ENCODE results near the gene PRSS12. TPM values are rescaled to one million over a fixed set of nuclear protein-coding genes. Genes with fewer than 3 reads are reported as not detected.

PRSS12 gene
- total RNA-seq, 4 donors from 2014 or later = 0.19 to 0.44 (median 0.28) TPM

DNA sequence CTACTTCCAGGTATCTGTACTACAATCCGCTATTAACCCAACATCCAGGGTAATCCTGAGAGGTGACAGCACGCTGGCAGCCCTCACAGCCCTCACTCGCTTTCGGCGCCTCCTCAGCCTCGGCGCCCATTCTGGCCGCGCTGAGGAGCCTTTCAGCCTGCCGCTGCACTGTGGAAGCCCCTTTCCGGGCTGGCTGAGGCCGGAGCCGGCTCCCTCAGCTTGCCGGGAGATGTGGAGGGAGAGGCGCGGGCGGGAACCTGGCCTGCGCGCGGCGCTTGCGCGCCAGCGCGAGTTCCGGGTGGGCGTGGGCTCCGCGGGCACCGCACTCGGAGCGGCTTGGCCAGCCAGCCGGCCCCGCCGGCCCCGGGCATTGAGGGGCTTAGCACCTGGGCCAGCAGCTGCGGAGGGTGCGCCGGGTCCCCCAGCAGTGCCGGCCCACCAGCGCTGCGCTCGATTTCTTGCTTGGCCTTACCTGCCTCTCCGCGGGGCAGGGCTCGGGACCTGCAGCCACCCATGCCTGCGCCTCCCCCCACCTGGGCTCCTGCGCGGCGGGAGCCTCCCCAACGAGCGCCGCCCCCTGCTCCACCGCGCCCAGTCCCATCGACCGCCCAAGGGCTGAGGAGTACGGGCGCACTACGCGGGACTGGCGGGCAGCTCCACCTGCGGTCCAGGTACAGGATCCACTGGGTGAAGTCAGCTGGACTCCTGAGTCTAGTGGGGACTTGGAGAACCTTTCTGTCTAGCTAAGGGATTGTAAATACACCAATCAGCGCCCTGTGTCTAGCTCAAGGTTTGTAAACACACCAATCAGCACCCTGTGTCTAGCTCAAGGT, 87.3 kb downstream of the PRSS12 start:
- no peak for ATAC-seq (ENCODE audit: low FRiP score)
- no peak for DNase-seq (ENCODE audit: low spot score)
- TF ChIP-seq, protein P1, sequence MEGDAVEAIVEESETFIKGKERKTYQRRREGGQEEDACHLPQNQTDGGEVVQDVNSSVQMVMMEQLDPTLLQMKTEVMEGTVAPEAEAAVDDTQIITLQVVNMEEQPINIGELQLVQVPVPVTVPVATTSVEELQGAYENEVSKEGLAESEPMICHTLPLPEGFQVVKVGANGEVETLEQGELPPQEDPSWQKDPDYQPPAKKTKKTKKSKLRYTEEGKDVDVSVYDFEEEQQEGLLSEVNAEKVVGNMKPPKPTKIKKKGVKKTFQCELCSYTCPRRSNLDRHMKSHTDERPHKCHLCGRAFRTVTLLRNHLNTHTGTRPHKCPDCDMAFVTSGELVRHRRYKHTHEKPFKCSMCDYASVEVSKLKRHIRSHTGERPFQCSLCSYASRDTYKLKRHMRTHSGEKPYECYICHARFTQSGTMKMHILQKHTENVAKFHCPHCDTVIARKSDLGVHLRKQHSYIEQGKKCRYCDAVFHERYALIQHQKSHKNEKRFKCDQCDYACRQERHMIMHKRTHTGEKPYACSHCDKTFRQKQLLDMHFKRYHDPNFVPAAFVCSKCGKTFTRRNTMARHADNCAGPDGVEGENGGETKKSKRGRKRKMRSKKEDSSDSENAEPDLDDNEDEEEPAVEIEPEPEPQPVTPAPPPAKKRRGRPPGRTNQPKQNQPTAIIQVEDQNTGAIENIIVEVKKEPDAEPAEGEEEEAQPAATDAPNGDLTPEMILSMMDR (IDR thresholded peaks at IDR 0.05) = no peak

GRCh38 chr4:118264096-118264495, 88.7 kb downstream of the PRSS12 start:
- ATAC-seq (ENCODE audit: low FRiP score) = no peak
- TF ChIP-seq, protein P1 (IDR thresholded peaks at IDR 0.05) = no peak
- no peak for DNase-seq (ENCODE audit: low spot score)

GRCh38 chr4:118260309-118260708, 92.5 kb downstream of the PRSS12 start:
- no peak for DNase-seq (ENCODE audit: low spot score)
- TF ChIP-seq, protein P1 (IDR thresholded peaks at IDR 0.05) = no peak
- ATAC-seq (ENCODE audit: low FRiP score) = no peak

- DNase-seq (ENCODE audit: low spot score) = no peak
- TF ChIP-seq, protein P1 (IDR thresholded peaks at IDR 0.05) = no peak
- ATAC-seq (ENCODE audit: low FRiP score) = no peak
Measured at GRCh38 chr4:118259111-118259510, 93.7 kb downstream of the PRSS12 start.

DNA sequence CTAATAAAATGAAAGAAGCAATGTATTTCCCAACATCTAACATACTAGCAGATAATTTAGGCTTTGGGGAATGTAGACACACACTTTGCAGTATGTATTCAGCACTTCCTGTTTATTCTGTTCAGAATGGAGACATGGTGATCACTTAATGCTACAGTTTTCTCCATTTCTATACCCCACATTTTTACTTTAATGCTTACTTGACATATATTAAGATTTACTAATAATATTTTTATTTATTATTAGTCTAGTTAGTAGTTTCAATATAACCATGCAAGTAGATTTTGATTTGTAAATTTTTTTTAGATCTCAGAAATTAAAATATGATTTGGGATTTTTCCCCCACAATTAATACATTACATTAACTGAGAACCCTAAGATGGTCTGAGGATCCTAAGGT, 98.4 kb downstream of the PRSS12 start:
- DNase-seq (ENCODE audit: low spot score) = no peak
- ATAC-seq (ENCODE audit: low FRiP score) = no peak
- TF ChIP-seq, protein P1 (IDR thresholded peaks at IDR 0.05) = no peak

DNA sequence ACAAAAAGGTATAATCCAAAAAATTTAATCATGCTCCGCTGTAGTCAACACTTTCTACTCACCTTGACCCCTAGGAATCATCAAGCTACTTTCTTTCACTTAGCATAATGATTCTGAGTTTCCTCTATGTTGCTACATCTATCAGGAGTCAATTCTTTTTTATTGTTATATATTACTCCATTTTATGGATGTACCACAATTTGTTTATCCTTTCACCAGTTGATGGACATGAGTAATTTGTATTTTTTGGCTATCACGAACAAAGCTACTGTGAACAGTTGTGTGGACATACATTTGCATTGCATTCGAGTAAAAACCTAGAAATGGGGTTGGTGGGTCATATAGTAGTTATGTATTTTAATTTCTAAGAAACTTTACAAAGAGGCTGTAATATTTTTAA, 102.9 kb downstream of the PRSS12 start:
- TF ChIP-seq, protein P1 (IDR thresholded peaks at IDR 0.05) = no peak
- no peak for ATAC-seq (ENCODE audit: low FRiP score)
- no peak for DNase-seq (ENCODE audit: low spot score)

- DNase-seq (ENCODE audit: low spot score) (no peak), ATAC-seq (ENCODE audit: low FRiP score) (no peak)
Measured at GRCh38 chr4:118237531-118237930, 115.3 kb downstream of the PRSS12 start.

More at GRCh38 chr4:118237531-118237930, 115.3 kb downstream of the PRSS12 start:
- TF ChIP-seq, protein P1 (IDR thresholded peaks at IDR 0.05) = no peak
